ENCODE measurements around the gene EVI5. TPM values are rescaled to one million over a fixed set of nuclear protein-coding genes. Genes with fewer than 3 reads are reported as not detected.
A peak's percentile ranks its signal among the peaks of the same experiment; 100 is the strongest.

EVI5 gene
- total RNA-seq, 2 experiments from 2014 or later: 2.9 TPM

DNA sequence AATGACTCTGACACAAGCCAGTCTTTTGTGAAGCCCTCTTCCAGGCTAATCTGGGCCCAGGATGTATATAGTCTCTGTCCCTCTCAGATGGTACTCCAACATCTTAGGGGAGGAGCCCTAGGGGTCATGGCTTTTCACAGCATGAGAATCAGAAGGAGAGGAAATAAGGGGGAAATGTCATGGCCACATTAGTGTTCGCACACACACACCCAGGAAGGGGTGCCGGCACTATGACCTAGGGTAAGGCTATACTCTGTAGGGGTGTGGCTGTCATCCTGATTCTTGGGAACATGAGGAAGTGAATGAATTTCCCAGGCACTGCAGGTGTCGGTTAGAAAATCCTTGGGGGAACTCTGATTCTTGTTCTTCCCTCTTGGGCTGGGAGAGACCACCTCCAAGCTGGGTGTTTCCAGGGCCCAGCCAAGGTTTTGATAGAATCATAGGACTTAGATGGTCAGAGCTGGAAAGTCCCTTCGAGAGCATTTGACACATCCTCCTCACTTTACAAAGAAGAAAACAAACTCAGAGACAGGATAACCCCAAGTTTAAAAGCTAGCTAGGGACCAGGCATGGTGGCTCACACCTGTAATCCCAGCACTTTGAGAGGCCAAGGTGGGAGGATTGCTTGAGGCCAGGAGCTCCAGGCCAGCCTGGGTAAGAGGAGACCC lies 320.2 kb downstream of the EVI5 start:
- Mint-ChIP-seq H3K4me1 (peaks cover 74% of the 10 kb centered on the region), H3K36me3 (ENCODE audit: low read depth) (peaks cover 22% of the 10 kb centered on the region), H3K27ac (peak overlapping the region; percentile 75), H3K27me3 (no peaks in the 10 kb centered on the region), H3K4me3 (no peak overlapping the region), H3K9me3 (no peaks in the 10 kb centered on the region)
- ChIA-PET CTCF (interaction anchor here (1.4 kb wide), 1 partner anchor 21 kb away, joined by 4 read pairs; no protein-coding TSS in a partner anchor), POLR2A (interaction anchor here (1.4 to 4.1 kb wide), 4 partner anchors 9 to 23 kb away, joined by 3 to 55 read pairs (median 11); partner anchors contain the start of gene GFI1)
- no peak for DNase-seq

DNA sequence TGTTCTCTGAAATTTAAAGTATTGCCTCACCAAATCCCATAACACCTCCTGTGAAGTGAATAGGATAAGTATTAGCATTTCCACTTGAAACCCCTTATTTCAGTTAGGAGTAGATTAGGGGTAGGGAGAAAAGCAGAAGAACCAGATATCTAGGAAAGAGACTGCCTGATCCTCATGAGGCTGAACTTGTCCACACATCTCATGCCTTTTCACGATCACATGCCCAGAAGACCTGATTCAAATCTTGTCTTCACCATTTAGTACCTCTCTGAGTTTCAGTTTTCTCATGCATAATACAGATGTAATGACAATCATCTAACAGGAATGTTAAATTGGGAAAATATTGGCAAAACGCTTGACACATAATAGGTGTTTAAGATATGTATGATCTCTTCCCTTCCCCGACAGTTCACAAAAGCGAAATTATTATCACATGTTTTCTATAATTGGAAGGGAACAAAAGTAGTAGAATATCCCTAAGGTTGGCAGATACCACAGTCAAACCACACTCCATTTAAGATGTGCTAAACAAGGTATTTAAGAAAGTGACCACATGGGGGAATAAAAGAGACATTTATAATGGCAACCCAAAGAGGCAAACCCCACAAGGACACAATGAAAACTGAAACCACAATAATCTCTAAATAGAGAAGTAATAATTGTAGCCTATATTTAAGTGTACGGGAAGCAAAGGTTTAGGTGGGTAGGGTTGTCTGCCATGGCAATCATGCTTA lies 323.4 kb downstream of the EVI5 start:
- Mint-ChIP-seq H3K4me3 (no peak overlapping the region), H3K36me3 (ENCODE audit: low read depth) (peaks cover 13% of the 10 kb centered on the region), H3K4me1 (peaks cover 67% of the 10 kb centered on the region), H3K9me3 (no peaks in the 10 kb centered on the region), H3K27ac (no peak overlapping the region), H3K27me3 (no peaks in the 10 kb centered on the region)
- DNase-seq: no peak
- ChIA-PET POLR2A (interaction anchor here (1.4 to 2.5 kb wide), 4 partner anchors 11 to 24 kb away, joined by 4 to 21 read pairs (median 6); partner anchors contain the start of gene GFI1), CTCF (interaction anchor here (0.6 to 2.4 kb wide), 5 partner anchors 13 to 970 kb away, joined by 3 to 9 read pairs (median 5); no protein-coding TSS in a partner anchor)

DNA sequence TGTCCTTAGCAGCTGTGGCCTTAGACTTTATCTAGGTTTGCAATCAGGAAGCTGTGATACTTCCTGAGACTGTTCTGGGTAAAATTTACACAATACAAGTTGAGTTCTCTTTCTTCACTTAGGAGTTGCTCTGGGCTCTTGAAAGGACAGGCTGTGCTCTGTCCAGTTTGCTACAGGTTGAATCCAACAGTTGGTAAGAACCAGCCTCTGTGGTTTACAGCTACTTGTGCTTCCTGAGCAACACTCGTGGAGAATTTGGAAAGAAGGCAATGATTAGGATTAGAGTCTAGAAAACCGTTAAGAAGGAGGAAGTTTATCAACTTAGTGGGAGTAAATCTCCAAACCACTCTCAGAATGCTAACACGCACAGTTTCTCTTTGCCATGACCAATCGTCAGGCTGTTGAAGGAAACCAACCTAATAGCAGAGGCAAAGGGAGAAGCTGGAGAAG lies 325.0 kb downstream of the EVI5 start:
- Mint-ChIP-seq H3K36me3 (ENCODE audit: low read depth) (peaks cover 6% of the 10 kb centered on the region), H3K4me1 (peaks cover 53% of the 10 kb centered on the region), H3K9me3 (no peaks in the 10 kb centered on the region), H3K27ac (peak overlapping the region; percentile 83), H3K27me3 (no peaks in the 10 kb centered on the region), H3K4me3 (peak overlapping the region; percentile 42)
- POLR2A ChIA-PET: interaction anchor here (0.6 to 2.5 kb wide), 14 partner anchors 13 to 341 kb away, joined by 3 to 21 read pairs (median 4); partner anchors contain the start of gene GFI1
- no peak for DNase-seq
- CTCF ChIA-PET: interaction anchor here (0.6 to 2.4 kb wide), 4 partner anchors 15 to 165 kb away, joined by 3 to 9 read pairs (median 5); no protein-coding TSS in a partner anchor

Other genes starting within 250 kb of the EVI5 start
- 100 to 1,000 TPM; 660 to 678 TPM for gene RPL5, start 46.9 kb upstream of the EVI5 start, total RNA-seq
- 10 to 100 TPM; 12.7 to 17.2 TPM for gene DIPK1A, start 176.4 kb upstream of the EVI5 start, total RNA-seq

Measured in activated CD4-positive, alpha-beta memory T cell treated with anti-CD3 and anti-CD28 coated beads, Interleukin-2, amount 10 ng/mL, durations not matched to agents 7 days and 5 days (primary cell).